Measurements from ENCODE around the gene MSL1. TPM values are rescaled to one million over a fixed set of nuclear protein-coding genes. Genes with fewer than 3 reads are reported as not detected.

Gene MSL1
- total RNA-seq, 1 experiment from 2014 or later = 96.3 TPM

GRCh38 chr17:40074175-40074512 is 47.6 kb upstream of the MSL1 start:
- Histone ChIP-seq H3K36me3 (ENCODE audit: control insufficient read depth, insufficient read depth, low read length) (no peaks in the 10 kb centered on the region), H3K9me3 (ENCODE audit: control insufficient read depth, insufficient read depth, low read depth, low read length) (no peaks in the 10 kb centered on the region), H3K27me3 (ENCODE audit: control insufficient read depth, insufficient read depth, low read length) (no peaks in the 10 kb centered on the region), H3K27ac (ENCODE audit: low read length) (no peak overlapping the region; the same call in 1 of the 2 replicates), H3K4me1 (ENCODE audit: control insufficient read depth, insufficient read depth, low read length) (peaks cover 58% of the 10 kb centered on the region), H3K4me3 (ENCODE audit: low read depth in 2 of 2, low read length in 2 of 2) (no peak overlapping the region)
- POLR2A ChIA-PET = interaction anchor here (1.4 kb wide), 1 partner anchor 9 kb away, joined by 3 read pairs; no protein-coding TSS in a partner anchor
- in situ Hi-C loops (cut with HindIII; ENCODE audit: low pct_unique_long_range_greater_than_20kb, low sequenced_read_pairs) = no loop called here
- no peak for ATAC-seq
- BruUV-seq (replicated peaks) = no TSS peak
- CTCF ChIA-PET = interaction anchor here (1.1 kb wide), 2 partner anchors 10 to 11 kb away, joined by 3 read pairs; no protein-coding TSS in a partner anchor
- intact Hi-C loops (cut with micrococcal nuclease; ENCODE audit: unreplicated experiment) = no loop called here
- TF ChIP-seq TCF7L2 (IDR thresholded peaks at IDR 0.05; ENCODE audit: low read depth, low read length) = no peak
- TF ChIP-seq SIN3A (IDR thresholded peaks at IDR 0.05; ENCODE audit: borderline replicate concordance, insufficient read depth, low read depth, low read length) = no peak
- no peak for TF ChIP-seq REST (IDR thresholded peaks at IDR 0.05; ENCODE audit: insufficient read depth in 1 of 2, low read depth in 2 of 2, low read length in 1 of 2)
- DNase-seq (ENCODE audit: low read depth, low spot score) = no peak

GRCh38 chr17:40074871-40075200 is 46.9 kb upstream of the MSL1 start:
- Histone ChIP-seq H3K4me1 (ENCODE audit: control insufficient read depth, insufficient read depth, low read length) (peaks cover 51% of the 10 kb centered on the region), H3K27ac (ENCODE audit: low read length) (no peak overlapping the region), H3K9me3 (ENCODE audit: control insufficient read depth, insufficient read depth, low read depth, low read length) (no peaks in the 10 kb centered on the region), H3K27me3 (ENCODE audit: control insufficient read depth, insufficient read depth, low read length) (no peaks in the 10 kb centered on the region), H3K4me3 (ENCODE audit: low read depth in 2 of 2, low read length in 2 of 2) (no peak overlapping the region), H3K36me3 (ENCODE audit: control insufficient read depth, insufficient read depth, low read length) (no peaks in the 10 kb centered on the region)
- BruUV-seq (replicated peaks) = no TSS peak
- POLR2A ChIA-PET = interaction anchor here (1.4 kb wide), 1 partner anchor 10 kb away, joined by 3 read pairs; no protein-coding TSS in a partner anchor
- TF ChIP-seq SIN3A (IDR thresholded peaks at IDR 0.05; ENCODE audit: borderline replicate concordance, insufficient read depth, low read depth, low read length) (no peak), POLR2AphosphoS5 (IDR thresholded peaks at IDR 0.05; ENCODE audit: low read depth, low read length) (no peak), REST (IDR thresholded peaks at IDR 0.05; ENCODE audit: insufficient read depth in 1 of 2, low read depth in 2 of 2, low read length in 1 of 2) (no peak), TCF7L2 (IDR thresholded peaks at IDR 0.05; ENCODE audit: low read depth, low read length) (no peak), CTCF (IDR thresholded peaks at IDR 0.05) (no peak)
- DNase-seq (ENCODE audit: low read depth, low spot score) (no peak), ATAC-seq (no peak)
- CTCF ChIA-PET = interaction anchor here (0.6 to 1.7 kb wide), 10 partner anchors 8 to 231 kb away, joined by 3 to 17 read pairs (median 4); partner anchors contain the start of gene MED24
- intact Hi-C loops (cut with micrococcal nuclease; ENCODE audit: unreplicated experiment) = no loop called here
- in situ Hi-C loops (cut with HindIII; ENCODE audit: low pct_unique_long_range_greater_than_20kb, low sequenced_read_pairs) = no loop called here

All from Panc1 (cell line).